GM03348 (cell line): Measurements from ENCODE around the gene TCEAL3.
A peak's percentile ranks its signal among the peaks of the same experiment; 100 is the strongest.
"Not testable (repeated sequence)": the region's sequence is repeated elsewhere in the genome, so short reads cannot be mapped to it uniquely, and the experiment has no call there.

Experiments
- DNase-seq: peaks from one replicate; pipeline ENCODE4 v3.0.0; 2012; ENCODE audit warnings: low spot score

TCEAL3 gene

DNA sequence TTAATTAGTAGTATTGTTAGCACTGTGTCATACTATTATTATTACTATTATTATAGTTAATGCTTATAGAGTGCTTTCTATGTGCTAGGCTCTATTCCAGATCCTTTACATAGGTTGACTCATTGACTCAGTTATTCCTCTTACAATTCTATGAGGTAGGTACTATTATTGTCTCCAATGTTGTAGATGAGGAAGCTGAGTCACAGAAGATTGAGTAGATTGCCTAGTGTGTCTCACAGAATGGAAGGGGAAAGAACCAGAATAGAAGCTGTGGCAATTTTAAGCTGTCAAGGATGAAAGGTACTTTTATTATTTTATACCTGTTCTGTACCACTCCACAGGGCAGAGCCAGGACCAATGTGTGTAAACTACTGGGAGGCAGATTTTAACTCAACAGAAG, 19.1 kb downstream of the TCEAL3 start:
- no peak for DNase-seq

GRCh38 chrX:103628386-103629317, 20.9 kb downstream of the TCEAL3 start, which contains the start of gene TCEAL1:
Gene TCEAL1, plus strand, starts transcription at chrX:103628975. Its CDS starts 942 bp downstream, at chrX:103629917.
- peak; percentile 35 for DNase-seq

DNA sequence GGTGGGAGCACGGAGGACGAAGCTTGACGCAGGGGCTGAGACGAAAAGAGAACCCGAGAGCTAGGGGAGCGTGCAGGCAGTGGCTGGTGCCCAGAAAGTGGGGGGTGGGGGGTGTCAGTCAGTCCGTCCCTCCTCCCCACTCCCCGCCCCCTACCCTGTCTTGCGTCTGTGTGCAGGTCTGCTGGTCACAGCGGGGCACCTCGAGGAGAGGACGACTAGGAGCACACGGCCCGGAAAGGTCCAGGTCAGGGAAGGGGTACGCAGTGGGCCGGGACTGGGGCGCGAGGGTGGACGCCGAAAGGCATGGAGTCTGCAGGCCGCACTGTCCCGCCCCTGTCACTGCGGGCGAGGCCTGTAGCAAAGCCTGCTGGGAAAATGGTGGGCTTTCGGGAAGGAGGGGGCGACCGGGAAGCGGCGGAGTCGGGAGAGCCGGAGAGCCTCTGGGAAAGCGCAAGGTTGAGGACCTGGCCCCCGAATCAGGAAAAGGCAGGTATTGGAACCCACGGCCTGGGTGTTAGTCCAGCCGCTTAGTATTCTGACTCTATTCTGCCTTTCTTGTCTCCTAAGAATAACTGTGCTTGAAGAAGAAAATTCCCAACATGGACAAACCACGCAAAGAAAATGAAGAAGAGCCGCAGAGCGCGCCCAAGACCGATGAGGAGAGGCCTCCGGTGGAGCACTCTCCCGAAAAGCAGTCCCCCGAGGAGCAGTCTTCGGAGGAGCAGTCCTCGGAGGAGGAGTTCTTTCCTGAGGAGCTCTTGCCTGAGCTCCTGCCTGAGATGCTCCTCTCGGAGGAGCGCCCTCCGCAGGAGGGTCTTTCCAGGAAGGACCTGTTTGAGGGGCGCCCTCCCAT, 21.8 kb downstream of the TCEAL3 start:
- peak; percentile 67 for DNase-seq

GRCh38 chrX:103630171-103630511, 22.4 kb downstream of the TCEAL3 start:
- no peak for DNase-seq

DNA sequence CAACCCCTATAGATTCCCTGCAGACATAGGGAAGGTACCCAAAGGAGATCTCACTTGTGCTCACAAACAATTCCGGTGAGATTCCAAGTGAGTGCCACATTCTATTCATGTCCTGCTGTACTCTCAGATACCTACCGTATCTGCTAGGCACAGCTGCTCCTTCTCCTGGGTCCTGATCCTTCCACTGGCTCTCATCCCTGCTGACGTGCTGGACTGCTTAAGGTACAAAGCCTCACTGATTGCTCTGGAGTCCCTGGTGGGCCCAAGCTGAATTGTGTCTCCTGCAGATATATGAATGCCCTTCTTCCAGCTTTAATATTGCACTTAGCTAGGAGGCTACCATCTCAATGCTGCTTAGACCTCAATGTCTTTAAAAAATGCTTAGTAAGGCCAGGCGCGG, 23.4 kb downstream of the TCEAL3 start:
- DNase-seq: no peak

- DNase-seq: peak; percentile 7
Measured at GRCh38 chrX:103635436-103635835, 27.7 kb downstream of the TCEAL3 start.

- no peak for DNase-seq
Measured at GRCh38 chrX:103637604-103638338, 30.0 kb downstream of the TCEAL3 start.

- DNase-seq: not testable (repeated sequence)
Measured at GRCh38 chrX:103638479-103639346, 30.9 kb downstream of the TCEAL3 start.

- DNase-seq: no peak
Measured at GRCh38 chrX:103640401-103641155, 32.8 kb downstream of the TCEAL3 start.

DNA sequence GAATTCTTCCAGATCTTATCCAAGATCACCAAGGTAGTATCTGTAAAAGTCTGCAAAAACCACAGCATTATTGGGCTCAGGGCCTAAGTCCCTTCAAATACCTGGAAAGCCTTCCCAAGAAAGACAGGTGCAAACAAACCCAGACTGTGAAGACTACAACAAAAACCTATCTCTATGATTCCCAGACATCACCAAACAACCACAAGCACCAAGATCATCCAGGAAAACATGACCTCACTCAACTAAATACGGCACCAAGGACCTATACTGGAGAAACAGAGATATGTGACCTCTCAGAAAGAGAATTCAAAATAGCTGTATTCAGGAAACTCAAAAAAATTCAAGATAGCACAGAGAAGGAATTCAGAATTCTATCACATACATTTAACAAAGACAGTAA, 36.4 kb downstream of the TCEAL3 start:
- no peak for DNase-seq

- no peak for DNase-seq
Measured at GRCh38 chrX:103647630-103648029, 39.9 kb downstream of the TCEAL3 start.

DNA sequence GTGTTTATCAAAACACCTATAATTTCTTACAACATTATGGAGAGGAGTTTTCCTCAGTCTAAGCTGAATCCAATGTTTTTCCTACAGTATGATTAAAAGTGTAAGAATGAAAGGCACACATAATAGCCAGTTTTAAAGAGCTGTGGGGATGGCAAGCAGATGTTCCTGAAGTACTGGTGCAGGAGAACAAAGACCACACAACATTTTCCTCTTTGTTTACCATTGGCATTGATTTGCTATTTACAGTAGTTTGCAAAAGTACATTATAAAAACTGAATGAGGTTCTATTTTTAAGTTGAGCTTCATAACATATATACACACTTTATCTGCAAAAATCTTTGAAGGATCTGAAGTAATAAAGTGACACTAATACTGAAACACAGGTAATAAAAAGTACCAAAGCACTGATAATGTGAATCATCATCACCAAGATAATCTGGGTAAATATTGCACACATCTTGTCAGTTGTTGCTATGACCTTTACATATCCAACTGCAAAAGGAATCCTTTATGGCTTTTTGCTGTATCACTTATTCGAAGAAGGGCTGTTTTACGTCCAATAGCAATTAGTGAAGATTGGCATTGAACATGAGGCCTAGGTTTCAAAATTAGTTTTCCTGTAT, 43.5 kb downstream of the TCEAL3 start:
- no peak for DNase-seq

DNA sequence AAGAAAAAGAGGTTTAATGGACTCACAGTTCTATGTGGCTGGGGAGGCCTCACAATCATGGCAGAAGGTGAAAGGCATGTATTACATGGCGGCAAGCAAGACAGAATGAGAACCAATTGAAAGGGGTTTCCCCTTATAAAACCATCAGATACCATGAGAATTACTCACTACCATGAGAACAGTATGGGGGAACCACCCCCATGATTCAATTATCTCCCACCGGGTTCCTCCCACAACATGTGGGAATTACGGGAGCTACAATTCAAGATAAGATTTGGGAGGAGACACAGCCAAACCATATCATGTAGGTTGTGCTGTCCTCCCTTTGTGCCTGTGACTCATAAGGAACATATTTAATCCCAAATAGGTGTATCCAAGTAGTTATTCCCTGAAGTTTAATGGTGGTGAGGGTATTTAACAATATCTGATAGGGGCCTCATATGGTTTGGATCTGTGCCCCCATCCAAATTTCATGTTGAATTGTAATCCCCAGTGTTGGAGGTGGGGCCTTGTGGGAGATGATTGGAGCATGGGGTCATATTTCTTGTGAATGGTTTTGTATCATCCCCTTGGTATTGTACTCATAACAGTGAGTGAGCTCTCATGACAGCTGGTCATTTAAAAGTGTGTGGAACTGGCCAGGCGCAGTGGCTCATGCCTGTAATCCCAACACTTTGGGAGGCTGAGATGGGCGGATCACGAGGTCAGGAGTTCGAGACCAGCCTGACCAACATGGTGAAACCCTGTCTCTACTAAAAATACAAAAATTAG, 47.7 kb downstream of the TCEAL3 start:
- not testable (repeated sequence) for DNase-seq

DNA sequence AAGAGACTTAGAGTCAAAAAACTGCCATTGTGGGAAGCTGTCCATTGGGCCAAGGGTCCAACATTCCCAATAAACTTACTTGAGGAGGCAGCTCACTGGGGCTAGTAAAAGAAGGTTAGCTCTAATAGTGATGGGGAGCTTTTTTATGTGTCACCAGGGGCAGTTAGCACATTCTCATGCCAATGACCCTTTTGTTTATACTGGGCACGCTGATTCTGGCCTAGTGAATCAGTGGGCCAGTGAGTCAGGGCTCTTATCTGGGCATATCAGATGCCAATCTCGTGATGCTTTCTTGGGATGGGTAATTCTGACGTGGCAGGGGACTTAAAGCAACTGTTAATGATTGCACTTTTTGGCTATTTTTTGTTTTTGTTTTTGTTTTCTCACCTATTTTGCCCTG, 48.9 kb downstream of the TCEAL3 start:
- DNase-seq: peak; percentile 28

- DNase-seq: not testable (repeated sequence)
Measured at GRCh38 chrX:103657066-103657465, 49.3 kb downstream of the TCEAL3 start.

- no peak for DNase-seq
Measured at GRCh38 chrX:103658681-103659433, 51.1 kb downstream of the TCEAL3 start.

DNA sequence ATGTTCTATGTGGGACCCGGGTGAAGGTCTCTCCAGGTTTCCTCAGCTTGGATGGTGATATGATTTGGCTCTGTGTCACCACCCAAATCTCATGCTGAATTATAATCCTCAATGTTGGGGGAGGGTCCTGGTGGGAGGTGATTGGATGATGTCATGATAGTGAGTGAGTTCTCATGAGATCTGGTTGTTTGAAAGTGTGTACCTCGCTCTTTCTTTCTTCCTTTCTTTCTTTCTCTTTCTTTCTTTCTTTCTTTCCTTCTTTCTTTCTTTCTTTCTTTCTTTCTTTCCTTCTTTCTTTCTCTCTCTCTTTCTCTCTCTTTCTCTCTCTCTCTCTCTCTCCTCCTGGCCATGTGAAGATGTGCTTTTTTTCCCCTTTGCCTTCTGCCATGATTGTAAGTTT, 51.7 kb downstream of the TCEAL3 start:
- not testable (repeated sequence) for DNase-seq
